HG03064 (cell line): Measurements from ENCODE around the gene LRRC27.

ENCODE experiments used
- ATAC-seq: cut with Tn5 transposase; IDR thresholded peaks from one replicate; pipeline ENCODE4 v1.9.1; 2021; ENCODE audit warnings: low read depth; ENCODE audit not compliant: unreplicated experiment

The LRRC27 gene

GRCh38 chr10:132300582-132300981, 31.4 kb upstream of the LRRC27 start:
- no peak for ATAC-seq

GRCh38 chr10:132301371-132302330, 30.3 kb upstream of the LRRC27 start:
- ATAC-seq, result no peak

DNA sequence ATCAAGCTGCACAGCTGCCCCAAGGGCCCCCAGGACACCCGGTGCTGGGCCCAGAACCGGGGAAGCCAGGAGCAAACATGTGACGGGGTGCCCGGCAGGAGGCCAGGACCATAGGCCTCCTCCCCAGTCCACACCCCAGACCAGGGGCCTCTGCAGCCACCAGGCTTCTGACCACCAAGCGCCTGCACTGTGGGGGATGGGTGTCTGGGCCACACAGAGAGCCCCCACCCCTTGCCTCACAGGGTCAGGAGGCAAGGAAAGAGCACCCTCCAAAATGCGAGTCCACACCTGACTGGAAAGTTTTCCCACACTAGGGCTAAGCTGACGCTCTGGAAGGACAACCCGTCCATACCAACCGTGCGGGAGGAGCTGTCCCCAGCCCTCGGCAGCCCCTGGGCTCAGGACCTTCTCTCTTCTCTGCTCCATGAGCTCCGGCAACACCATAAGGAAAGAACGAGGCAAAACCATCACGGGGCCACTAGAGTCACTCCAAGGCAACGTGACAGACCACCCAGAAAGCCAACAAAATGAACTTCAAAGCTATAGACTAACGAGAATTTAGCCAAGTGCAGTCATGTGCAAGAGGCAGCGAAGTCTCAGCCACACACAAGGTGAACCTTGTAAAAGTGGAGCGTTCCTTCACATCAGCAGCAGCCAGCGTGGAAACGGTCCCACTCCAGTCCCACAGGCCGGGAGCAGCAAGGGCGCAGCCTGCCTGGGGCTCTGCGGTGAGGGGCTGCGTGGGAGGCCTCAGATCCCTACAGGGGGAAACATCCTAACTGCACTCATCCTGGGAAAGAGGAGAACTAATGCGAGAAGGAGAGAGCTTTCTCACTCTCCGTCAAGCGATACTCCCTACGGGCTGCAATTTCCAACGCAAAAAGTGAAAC, 29.3 kb upstream of the LRRC27 start:
- no peak for ATAC-seq

DNA sequence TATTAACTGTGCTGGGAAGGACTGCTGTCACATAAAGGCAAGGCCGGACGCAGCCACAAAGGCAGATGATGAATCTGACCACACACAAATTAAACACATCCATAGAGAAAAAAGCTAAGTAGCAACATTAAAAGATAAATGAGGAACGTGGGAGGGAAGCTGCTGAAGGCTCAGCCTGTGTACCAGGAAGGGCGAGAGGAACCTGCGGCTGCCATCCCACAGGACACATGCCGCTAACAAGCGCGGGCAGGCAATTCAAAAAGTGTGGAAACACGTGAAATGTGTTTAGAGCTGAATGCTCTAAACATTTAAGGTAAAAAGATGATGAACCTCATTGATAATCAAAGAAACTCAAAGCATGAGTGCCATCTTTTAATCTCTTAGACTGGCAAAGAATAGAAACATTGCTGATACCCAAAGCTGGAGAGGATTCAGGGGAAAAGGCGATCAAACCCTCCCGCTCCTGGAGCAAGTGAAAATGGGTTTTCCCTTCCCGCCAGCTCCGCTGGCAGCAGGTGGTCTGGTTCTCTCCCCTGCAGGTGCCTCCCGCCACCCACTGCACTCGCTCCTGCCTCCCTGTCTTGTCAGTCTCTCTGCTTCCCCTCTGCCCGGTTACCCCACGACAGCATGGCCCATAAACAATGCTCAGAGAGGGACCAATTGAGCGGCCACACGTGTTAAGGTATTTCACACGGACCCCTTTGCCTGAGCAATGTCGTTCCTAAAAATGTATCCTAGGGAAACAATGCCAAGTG, 28.5 kb upstream of the LRRC27 start:
- ATAC-seq, result no peak

GRCh38 chr10:132304756-132305509, 27.1 kb upstream of the LRRC27 start:
- no peak for ATAC-seq

- no peak for ATAC-seq
Measured at GRCh38 chr10:132305654-132306342, 26.2 kb upstream of the LRRC27 start.

DNA sequence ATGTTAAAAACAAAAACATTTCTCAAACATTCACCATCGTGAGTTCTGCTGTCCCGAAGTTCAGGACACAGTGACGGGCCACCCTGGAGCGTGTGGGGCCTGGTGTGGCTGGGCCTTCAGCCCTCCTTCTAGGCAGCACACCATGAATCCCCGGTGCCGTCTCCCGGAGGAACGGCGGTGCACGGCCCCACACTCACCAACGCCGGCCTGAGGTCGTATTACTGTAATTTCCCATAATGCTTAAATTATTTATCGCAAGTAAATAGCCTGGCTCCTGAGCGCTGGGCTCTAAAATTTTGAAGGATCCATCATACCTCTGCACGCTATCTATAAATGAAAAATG, 25.7 kb upstream of the LRRC27 start:
- ATAC-seq, result no peak

- peak; percentile 27 for ATAC-seq
Measured at GRCh38 chr10:132306864-132307751, 24.9 kb upstream of the LRRC27 start.

GRCh38 chr10:132307823-132308586, 24.0 kb upstream of the LRRC27 start, which contains the start of gene STK32C:
Gene STK32C (minus strand): TSS chr10:132307950. CDS start chr10:132307833, 117 bp downstream.
- peak; percentile 71 for ATAC-seq

DNA sequence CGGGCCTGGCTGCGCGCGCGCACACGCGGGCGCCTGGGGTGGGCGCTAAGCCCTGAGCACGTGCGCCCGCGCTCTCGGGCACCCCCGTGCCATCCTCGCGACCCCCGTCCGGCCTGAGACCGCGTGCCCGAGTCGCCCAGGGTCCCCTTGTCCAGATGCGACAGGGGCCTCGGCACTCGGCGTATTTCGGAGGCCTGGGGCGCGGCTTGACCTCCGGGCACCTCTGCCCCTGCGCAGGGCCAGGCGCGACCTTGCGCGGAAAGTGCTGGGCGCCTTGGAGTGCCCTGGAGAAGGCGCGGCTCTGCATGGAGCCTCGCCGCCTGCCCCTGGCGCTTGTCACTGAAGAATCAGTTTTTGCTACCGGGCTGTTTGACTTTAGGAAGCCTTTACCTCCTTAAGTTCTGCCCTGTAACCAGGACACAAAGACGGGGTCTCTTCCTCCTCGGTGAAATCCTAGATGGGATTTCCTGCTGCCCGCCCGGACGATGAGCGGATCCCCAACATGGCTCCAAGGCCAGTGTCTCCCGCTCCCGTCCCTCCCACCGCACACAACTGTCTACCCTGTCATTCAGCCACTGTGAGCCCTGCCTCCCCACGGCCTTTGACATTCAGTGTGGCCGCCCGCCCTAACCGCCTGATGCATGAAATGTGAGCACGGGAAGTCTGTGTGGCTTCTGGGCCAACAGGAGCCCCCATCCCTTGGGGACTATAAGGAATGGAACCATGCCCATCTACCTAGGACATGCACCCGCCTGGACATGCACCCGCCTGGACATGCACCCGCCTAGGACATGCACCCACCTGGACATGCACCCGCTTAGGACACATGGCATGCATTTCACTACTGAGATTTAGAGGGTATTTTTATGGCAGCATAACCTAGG, 23.2 kb upstream of the LRRC27 start:
- no peak for ATAC-seq

DNA sequence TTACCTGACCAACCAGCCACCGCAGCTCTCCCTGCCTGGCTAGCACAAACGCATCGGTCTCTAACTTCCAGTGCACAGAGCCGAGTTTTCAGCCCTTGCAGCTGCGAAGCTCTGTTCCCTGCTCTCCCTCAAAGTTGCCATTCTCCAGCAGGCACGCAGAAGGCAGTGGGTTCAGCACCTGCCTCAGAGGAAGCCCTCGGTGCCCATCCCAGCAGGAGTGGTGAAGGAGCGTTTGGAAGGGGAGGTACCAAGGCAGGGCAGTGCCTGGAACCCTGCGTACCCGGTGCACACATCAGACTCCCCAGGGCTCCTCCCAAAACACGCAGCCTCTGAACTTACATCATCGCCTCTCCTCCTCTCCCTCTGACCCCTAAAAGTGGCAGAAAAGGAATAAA, 22.5 kb upstream of the LRRC27 start:
- no peak for ATAC-seq

GRCh38 chr10:132309879-132310591, 22.0 kb upstream of the LRRC27 start:
- ATAC-seq, result no peak

GRCh38 chr10:132310701-132311337, 21.2 kb upstream of the LRRC27 start:
- ATAC-seq, result no peak

DNA sequence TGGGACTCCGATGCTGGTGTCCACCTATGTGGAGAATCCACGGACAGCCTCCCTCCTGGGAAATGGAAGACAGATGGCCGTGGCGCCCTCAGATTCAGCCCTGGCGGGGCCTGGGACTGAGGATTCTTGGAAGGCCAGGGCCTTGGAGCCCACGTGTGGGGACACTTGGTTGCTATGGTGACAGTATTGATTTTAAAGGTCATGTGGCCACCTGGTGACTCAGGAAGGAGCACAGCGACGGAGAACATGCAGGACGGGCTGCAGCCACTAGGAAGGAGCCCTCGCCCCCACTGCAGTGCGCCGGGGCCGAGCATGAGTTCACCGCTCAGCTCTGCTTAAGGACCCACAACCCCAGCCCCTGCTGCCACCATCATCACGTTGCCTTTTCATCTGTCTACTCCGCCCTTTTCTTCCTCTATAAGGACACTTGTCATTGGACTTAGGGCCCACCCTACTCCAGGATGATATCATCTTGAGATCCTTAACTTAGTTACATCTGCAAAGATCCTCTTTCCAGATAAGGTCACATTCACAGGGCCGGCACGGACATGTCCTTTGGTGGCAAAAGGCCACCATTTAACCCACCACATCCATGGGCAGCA, 20.6 kb upstream of the LRRC27 start:
- no peak for ATAC-seq

DNA sequence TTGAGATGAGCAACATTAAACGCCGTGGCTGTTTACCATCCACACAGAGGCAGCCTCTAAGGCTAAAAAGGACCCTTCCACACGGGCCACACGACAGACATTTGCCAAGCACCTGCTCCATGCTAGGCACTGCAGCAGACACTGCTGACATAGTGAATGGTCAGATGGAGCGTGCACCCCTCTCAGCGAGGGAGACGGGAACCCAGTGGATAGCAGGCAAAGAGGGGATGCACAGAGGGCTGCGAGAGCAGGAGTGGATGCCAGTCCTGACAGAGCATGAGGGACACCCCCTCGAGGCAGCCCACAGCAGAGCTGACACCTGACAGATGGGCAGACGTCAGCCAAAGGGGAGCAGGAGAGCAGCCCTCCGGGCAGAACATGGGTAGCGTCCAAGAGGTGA, 18.7 kb upstream of the LRRC27 start:
- ATAC-seq, result no peak
